Heart left ventricle (tissue), 16 donors: ENCODE results near the gene CD63. TPM values are rescaled to one million over a fixed set of nuclear protein-coding genes. Genes with fewer than 3 reads are reported as not detected.

Experiments used
- ATAC-seq, 4 donors: fragments of 200-7000 bp; cut with Tn5 transposase; one replicate each; pipeline ENCODE4 v1.9.1; 2020 to 2022; ENCODE audit warnings: moderate library complexity in 4 of 4, mild to moderate bottlenecking in 3 of 4, moderate number of reproducible peaks in 1 of 4
- DNase-seq, 5 donors: peaks; one replicate each; pipeline ENCODE4 v3.0.0-alpha.2; 2020
- H3K27ac ChIP-seq, 12 donors: fragments of 200-600 bp; sonication (generic) in 4 of 12; one replicate each; pipeline versions ENCODE4 v1.5.0 to v1.8.0; 2016 to 2022; ENCODE audit warnings: mild to moderate bottlenecking in 2 of 12
- H3K27me3 ChIP-seq, 9 donors: fragments of 200-600 bp; sonication (generic) in 2 of 9; one replicate each; pipeline versions ENCODE4 v1.5.1 to v1.8.0; 2016 to 2022; ENCODE audit warnings: mild to moderate bottlenecking in 3 of 9
- H3K36me3 ChIP-seq, 9 donors: fragments of 200-600 bp; sonication (generic) in 2 of 9; one replicate each; pipeline versions ENCODE4 v1.5.0 to v1.8.0; 2018 to 2022; ENCODE audit warnings: mild to moderate bottlenecking in 2 of 9
- H3K4me1 ChIP-seq, 12 donors: fragments of 200-600 bp; sonication (generic) in 4 of 12; one replicate each; pipeline versions ENCODE4 v1.5.0 to v1.8.0; 2016 to 2022; ENCODE audit warnings: mild to moderate bottlenecking in 3 of 12
- H3K4me3 ChIP-seq, 12 donors: fragments of 200-600 bp; sonication (generic) in 4 of 12; one replicate each; pipeline versions ENCODE4 v1.5.0 to v1.8.0; 2017 to 2022; ENCODE audit warnings: mild to moderate bottlenecking in 9 of 12, moderate library complexity in 4 of 12
- H3K9me3 ChIP-seq, 12 donors: fragments of 200-600 bp; sonication (generic) in 4 of 12; one replicate each; pipeline versions ENCODE4 v1.5.0 to v1.8.0; 2016 to 2022; ENCODE audit warnings: mild to moderate bottlenecking in 1 of 12
- POLR2A ChIP-seq, 2 donors: fragments of 450-650 bp; IDR thresholded peaks; one replicate each; pipeline ENCODE4 v1.6.1; 2017; ENCODE audit warnings: antibody characterized with exemption in 2 of 2, mild to moderate bottlenecking in 2 of 2, moderate library complexity in 2 of 2
- WGBS, 4 donors: extraction: QIAGEN DNeasy Blood & Tissue Kit in 2 of 4; methylation state at CpG; one replicate each; pipeline versions ENCODE4 v1.1.5 to v1.1.7; 2013 to 2018; 5-methylcytosine and 5-hydroxymethylcytosine counted together
- intact Hi-C, 10 donors: fragments of 100-400 bp; cut with DNase I; formaldehyde crosslinking; loops; one replicate each; pipeline versions ENCODE4 v1.11.1 to v1.14.2; 2022
- polyA plus RNA-seq, 2 donors: library from polyadenylated mRNA; stranded (reverse); fragments of 200-250 nt; gene quantifications; one replicate each; pipeline ENCODE4 v1.2.3, GENCODE V29; 2013
- total RNA-seq, 9 donors: library from RNA; depleted of rRNA in 2 of 9; stranded (reverse); fragments of >200 nt in 2 of 9; fragmentation: NEBNext Ultra II Directional in 3 of 9; extraction: Animal tissue kit (Norgen Biotek cat#: 25700) in 3 of 9; gene quantifications; one replicate each; pipeline versions ENCODE4 v1.1.0 to v1.2.4, GENCODE V29; 2016 to 2023
- TF ChIP-seq, protein P1 (sequence below), 12 donors: fragments of 200-600 bp; sonication (generic) in 4 of 12; IDR thresholded peaks; one replicate each; pipeline versions ENCODE4 v1.5.0 to v1.8.0; 2018 to 2022; ENCODE audit warnings: antibody characterized with exemption in 12 of 12, mild to moderate bottlenecking in 5 of 12
- donor health status: ischemic (EF 13 %, LVEDD 7.1; RV severe dilation, severe dysfunction).
- donor health status: healthy with polysubstance abuse.
- donor health status: DM: no; HTN: yes; CAD: no.
- donor health status: DM: no; HTN: no; CAD: no.
- donor health status: ischemic (EF 25% LVEDD 6.9; RV normal size, moderate dysfunction).
- donor health status: ischemic (EF 25% LVEDD 5.7; RV mildly dilated, moderate dysfunction).
- donor health status: healthy.
- donor health status: DM: yes; HTN: yes; CAD: no.
- donor health status: ischemic (EF 35%, LVEDD 5.7; RV mildly dilated, moderate dysfunction).
- donor health status: nonischemic (EF 11% LVEDD 7.7; RV severe dilation, severe dysfunction).
- donor health status: DM: yes; HTN: yes; CAD: no.
- donor health status: PGD.
- donor health status: ischemic (EF 29% LVEDD 5.4; RV normal size, mild dysfunction).
- donor health status: nonischemic (EF 23%, LVEDD 6.1; RV moderate dilation, normal function).

CD63 gene
- total and polyA plus RNA-seq, 11 donors, result 475 to 2,790 (median 865) TPM

DNA sequence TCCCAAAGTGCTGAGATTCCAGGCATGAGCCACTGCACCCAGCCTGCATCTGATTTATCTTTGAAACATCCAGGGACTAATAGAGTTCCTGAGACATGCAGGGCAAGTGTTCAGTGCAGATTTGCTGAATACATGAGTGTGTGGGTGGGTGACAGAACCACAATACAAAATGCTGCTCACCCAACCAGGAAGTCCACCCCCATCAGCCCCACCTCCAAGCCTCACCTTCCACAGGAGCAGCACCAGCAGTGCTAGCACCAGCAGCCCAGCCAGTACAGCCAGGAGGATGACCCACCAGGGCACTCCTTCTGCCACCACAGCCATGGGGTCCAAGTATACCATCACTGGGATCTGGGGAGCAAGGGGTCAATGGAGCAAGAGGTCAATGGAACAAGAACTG is 41.1 kb downstream of the CD63 start:
- ATAC-seq (no peak), DNase-seq (no peak)
- H3K27ac ChIP-seq, result no peak overlapping the region
- peaks cover 0 to 7% (median 0%) of the 10 kb centered on the region in 12 donors for H3K4me1 ChIP-seq
- intact Hi-C loops, result no loop called here
- peaks cover 0 to 66% (median 36%) of the 10 kb centered on the region in 9 donors for H3K36me3 ChIP-seq
- no peak overlapping the region for H3K4me3 ChIP-seq
- H3K9me3 ChIP-seq, result no peaks in the 10 kb centered on the region
- H3K27me3 ChIP-seq, result no peaks in the 10 kb centered on the region
- TF ChIP-seq, protein P1, sequence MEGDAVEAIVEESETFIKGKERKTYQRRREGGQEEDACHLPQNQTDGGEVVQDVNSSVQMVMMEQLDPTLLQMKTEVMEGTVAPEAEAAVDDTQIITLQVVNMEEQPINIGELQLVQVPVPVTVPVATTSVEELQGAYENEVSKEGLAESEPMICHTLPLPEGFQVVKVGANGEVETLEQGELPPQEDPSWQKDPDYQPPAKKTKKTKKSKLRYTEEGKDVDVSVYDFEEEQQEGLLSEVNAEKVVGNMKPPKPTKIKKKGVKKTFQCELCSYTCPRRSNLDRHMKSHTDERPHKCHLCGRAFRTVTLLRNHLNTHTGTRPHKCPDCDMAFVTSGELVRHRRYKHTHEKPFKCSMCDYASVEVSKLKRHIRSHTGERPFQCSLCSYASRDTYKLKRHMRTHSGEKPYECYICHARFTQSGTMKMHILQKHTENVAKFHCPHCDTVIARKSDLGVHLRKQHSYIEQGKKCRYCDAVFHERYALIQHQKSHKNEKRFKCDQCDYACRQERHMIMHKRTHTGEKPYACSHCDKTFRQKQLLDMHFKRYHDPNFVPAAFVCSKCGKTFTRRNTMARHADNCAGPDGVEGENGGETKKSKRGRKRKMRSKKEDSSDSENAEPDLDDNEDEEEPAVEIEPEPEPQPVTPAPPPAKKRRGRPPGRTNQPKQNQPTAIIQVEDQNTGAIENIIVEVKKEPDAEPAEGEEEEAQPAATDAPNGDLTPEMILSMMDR (IDR thresholded peaks at IDR 0.05), result no peak
- no peak for TF ChIP-seq POLR2A (IDR thresholded peaks at IDR 0.05)

DNA sequence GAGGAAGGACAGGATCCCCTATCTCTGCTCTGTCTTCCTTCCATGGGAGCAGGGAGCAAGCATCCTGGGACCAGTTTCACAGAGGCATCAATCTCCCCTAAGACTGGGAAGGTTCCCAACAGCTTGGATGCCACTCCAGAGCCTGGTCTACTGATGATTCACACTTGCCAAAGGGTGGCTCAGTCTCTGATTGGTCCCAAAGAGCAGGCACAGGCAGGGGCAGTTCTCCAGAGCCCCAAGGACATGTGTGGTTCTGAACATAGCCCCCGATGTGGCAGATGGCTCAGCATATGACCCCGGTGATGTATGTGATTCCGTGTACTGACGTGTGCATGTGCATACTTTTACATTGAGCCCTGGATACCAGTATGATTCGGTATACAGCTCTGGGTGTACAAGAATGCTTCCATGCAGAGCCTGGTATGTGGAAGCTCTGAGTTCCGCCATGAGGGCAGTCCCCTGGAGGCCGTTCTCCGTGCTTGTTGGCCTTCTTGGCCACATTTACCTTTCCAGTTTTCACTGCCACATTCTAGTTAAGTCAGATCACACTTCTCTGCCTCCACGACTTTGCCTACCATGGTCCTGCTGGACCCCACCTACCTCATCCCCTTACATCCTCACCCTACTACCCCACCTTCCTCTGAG is 42.3 kb downstream of the CD63 start:
- no peak overlapping the region for H3K27ac ChIP-seq
- peaks cover 0 to 53% (median 24%) of the 10 kb centered on the region in 9 donors for H3K36me3 ChIP-seq
- no peaks in the 10 kb centered on the region for H3K27me3 ChIP-seq
- ATAC-seq, result peak in 2 of 4 donors; percentile 14 to 21
- H3K9me3 ChIP-seq, result no peaks in the 10 kb centered on the region
- TF ChIP-seq, protein P1 (IDR thresholded peaks at IDR 0.05), result no peak
- no peak for TF ChIP-seq POLR2A (IDR thresholded peaks at IDR 0.05)
- H3K4me1 ChIP-seq, result peaks cover 0 to 16% (median 5%) of the 10 kb centered on the region in 12 donors
- intact Hi-C loops, result no loop called here
- no peak overlapping the region for H3K4me3 ChIP-seq
- DNase-seq, result no peak
- WGBS, 4 donors, result 89 to 94% (median 91%) methylated on average over 9 of the region's 9 CpGs

DNA sequence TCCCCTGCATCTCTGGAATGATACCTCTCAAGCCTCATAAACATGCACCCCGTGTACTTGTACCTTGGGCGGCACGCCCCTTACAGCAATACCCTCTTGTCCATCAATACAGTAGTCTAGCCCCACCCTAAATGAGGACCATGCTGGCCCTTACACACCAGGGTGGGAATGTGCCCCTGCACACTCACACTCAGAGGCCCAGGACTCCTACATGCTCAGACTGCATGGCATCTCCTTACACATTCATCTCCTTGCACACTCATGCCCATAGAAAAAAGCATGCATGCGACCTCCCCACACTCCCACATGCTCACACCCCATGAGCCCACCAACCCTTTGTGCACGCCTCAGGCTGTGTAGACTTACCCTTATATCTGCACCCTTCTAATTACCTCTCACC is 43.1 kb downstream of the CD63 start:
- H3K36me3 ChIP-seq, result peaks cover 0 to 47% (median 24%) of the 10 kb centered on the region in 9 donors
- ATAC-seq (no peak), DNase-seq (no peak)
- intact Hi-C loops, result no loop called here
- no peak for TF ChIP-seq POLR2A (IDR thresholded peaks at IDR 0.05)
- TF ChIP-seq, protein P1 (IDR thresholded peaks at IDR 0.05), result no peak
- no peaks in the 10 kb centered on the region for H3K27me3 ChIP-seq
- H3K4me1 ChIP-seq, result peaks cover 0 to 24% (median 7%) of the 10 kb centered on the region in 12 donors
- 89 to 95% (median 91%) methylated on average over 5 of the region's 5 CpGs for WGBS, 4 donors
- no peaks in the 10 kb centered on the region for H3K9me3 ChIP-seq
- no peak overlapping the region for H3K4me3 ChIP-seq
- H3K27ac ChIP-seq, result no peak overlapping the region

DNA sequence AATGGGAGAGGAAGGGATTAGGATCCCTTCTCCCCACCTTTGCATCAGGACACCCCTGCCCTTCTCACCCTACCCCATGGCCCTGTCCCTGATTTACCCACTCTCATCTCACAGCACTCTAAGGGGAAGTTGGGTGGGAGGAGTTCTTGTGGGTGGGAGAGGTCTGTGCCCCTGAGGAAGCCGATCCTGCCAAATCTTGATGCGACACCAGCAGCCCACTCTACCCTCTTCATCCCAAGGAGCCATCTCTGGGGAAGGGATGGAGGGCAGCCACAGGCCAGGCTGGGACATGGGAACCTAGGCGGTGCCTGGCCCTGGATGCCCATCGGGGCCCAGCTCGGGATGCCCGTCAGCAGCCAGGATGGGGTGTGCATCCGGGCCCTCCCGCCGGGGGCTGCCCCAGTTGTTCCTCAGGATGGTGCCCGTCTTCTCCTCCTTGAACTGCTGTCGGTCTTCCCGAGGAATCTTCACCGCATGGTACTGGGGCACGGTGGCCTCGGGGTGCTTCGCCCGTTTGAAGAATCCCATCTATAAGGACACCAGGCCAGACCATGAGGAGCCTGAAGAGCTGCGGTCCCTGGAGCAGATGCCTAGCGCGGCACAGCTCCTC is 43.9 kb downstream of the CD63 start:
- DNase-seq (no peak), ATAC-seq (no peak)
- Histone ChIP-seq H3K27ac (no peak overlapping the region), H3K27me3 (no peaks in the 10 kb centered on the region), H3K4me3 (no peak overlapping the region), H3K4me1 (peaks cover 0 to 24% (median 7%) of the 10 kb centered on the region in 12 donors), H3K9me3 (no peaks in the 10 kb centered on the region), H3K36me3 (peaks cover 0 to 47% (median 24%) of the 10 kb centered on the region in 9 donors)
- TF ChIP-seq, protein P1 (IDR thresholded peaks at IDR 0.05), result no peak
- no peak for TF ChIP-seq POLR2A (IDR thresholded peaks at IDR 0.05)
- intact Hi-C loops, result loop anchor here in 4 of 10 donors (5.0 kb wide), 1 partner anchor 37 kb away; the partner anchor contains the start of gene RDH5 (in 4 of the 4)
- WGBS, 4 donors, result 90 to 93% (median 91%) methylated on average over 11 to 20 of the region's 20 CpGs
